IMR-90 (cell line): ENCODE results near the gene GJB4. TPM values are rescaled to one million over a fixed set of nuclear protein-coding genes. Genes with fewer than 3 reads are reported as not detected.

Experiments
- ATAC-seq: fragments of 200-7000 bp; cut with Tn5 transposase; 2 replicates; pipeline ENCODE4 v1.9.1; 2020; ENCODE audit warnings: low read depth, mild to moderate bottlenecking, moderate library complexity
- BruUV-seq: library from RNA; stranded (reverse); fragments of 400-500 nt; replicated peaks from 2 replicates; lab custom pipeline; 2021; lab: Mats Ljungman, UMichigan
- CTCF ChIA-PET: fragments of 300-600 bp; formaldehyde crosslinking; extraction: SDS; loops from one replicate; lab custom pipeline; 2021; ENCODE audit warnings: antibody characterized with exemption; lab: Yijun Ruan, JAX
- POLR2A ChIA-PET: fragments of 300-600 bp; sonication (Branson Sonifier 250); formaldehyde crosslinking; loops from one replicate; lab custom pipeline; 2022; ENCODE audit warnings: antibody characterized with exemption; ENCODE audit not compliant: unreplicated experiment; lab: Charles Lee
- DNase-seq: peaks from one replicate; pipeline ENCODE4 v3.0.0; 2013
- H2AFZ ChIP-seq: replicated peaks from 2 replicates; pipeline ENCODE3; 2013; ENCODE audit warnings: low read length, mild to moderate bottlenecking; ENCODE audit not compliant: poor library complexity
- H2AK5ac ChIP-seq: 2 replicates; pipeline ENCODE4 v1.6.1; 2013; ENCODE audit warnings: low read depth, low read length, inconsistent platforms
- H2AK9ac ChIP-seq: replicated peaks from 2 replicates; pipeline ENCODE3; 2013; ENCODE audit warnings: mild to moderate bottlenecking, low read depth, low read length, moderate library complexity; ENCODE audit not compliant: poor library complexity
- H2BK120ac ChIP-seq: 2 replicates; pipeline ENCODE4 v1.6.1; 2013; ENCODE audit warnings: low read depth, low read length, inconsistent platforms
- H2BK15ac ChIP-seq: 3 replicates; pipeline ENCODE4 v1.6.1; 2013; ENCODE audit warnings: low read depth, low read length, inconsistent platforms
- H2BK20ac ChIP-seq: 2 replicates; pipeline ENCODE4 v1.6.1; 2013; ENCODE audit warnings: low read depth, mild to moderate bottlenecking, inconsistent platforms, low read length, moderate library complexity
- H2BK5ac ChIP-seq: 2 replicates; pipeline ENCODE4 v1.6.1; 2013; ENCODE audit warnings: mild to moderate bottlenecking, low read depth, low read length, inconsistent platforms; ENCODE audit not compliant: poor library complexity, severe bottlenecking
- H3K14ac ChIP-seq: replicated peaks from 2 replicates; pipeline ENCODE4 v1.6.1; 2013; ENCODE audit warnings: low read depth, low read length, inconsistent platforms
- H3K18ac ChIP-seq: 2 replicates; pipeline ENCODE4 v1.6.1; 2013; ENCODE audit warnings: low read depth, low read length, control low read depth
- H3K23ac ChIP-seq: 2 replicates; pipeline ENCODE4 v1.6.1; 2013; ENCODE audit warnings: low read depth, low read length, inconsistent platforms
- H3K27ac ChIP-seq: 2 replicates; pipeline ENCODE4 v1.5.1; 2013; ENCODE audit warnings: mild to moderate bottlenecking, control low read depth, low read length; ENCODE audit not compliant: insufficient read depth
- H3K27me3 ChIP-seq: 2 replicates; pipeline ENCODE4 v1.6.1; 2013; ENCODE audit warnings: low read length; ENCODE audit not compliant: control insufficient read depth, insufficient read depth
- H3K36me3 ChIP-seq: 2 replicates; pipeline ENCODE4 v1.6.1; 2013; ENCODE audit warnings: low read length, mixed read lengths; ENCODE audit not compliant: control insufficient read depth, insufficient read depth
- H3K4ac ChIP-seq: 2 replicates; pipeline ENCODE4 v1.6.1; 2013; ENCODE audit warnings: low read depth, low read length, inconsistent platforms
- H3K4me1 ChIP-seq: 2 replicates; pipeline ENCODE4 v1.6.1; 2013; ENCODE audit warnings: low read length, mixed read lengths; ENCODE audit not compliant: control insufficient read depth, insufficient read depth
- H3K4me2 ChIP-seq: 2 replicates; pipeline ENCODE4 v1.6.1; 2013; ENCODE audit warnings: low read depth, mild to moderate bottlenecking, control low read depth, low read length, moderate library complexity
- H3K4me3 ChIP-seq: 2 replicates; pipeline ENCODE4 v1.5.1; 2013; ENCODE audit warnings: low read depth, mild to moderate bottlenecking, control low read depth, low read length, moderate library complexity; ENCODE audit not compliant: insufficient read depth
- H3K56ac ChIP-seq: 2 replicates; pipeline ENCODE4 v1.6.1; 2013; ENCODE audit warnings: low read length, inconsistent platforms; ENCODE audit not compliant: insufficient read depth; ENCODE audit errors: extremely low read depth
- H3K79me1 ChIP-seq, 2 experiments: 2 replicates each; pipeline ENCODE4 v1.6.1; 2013; ENCODE audit warnings: low read length in 2 of 2, inconsistent platforms in 1 of 2, low read depth in 1 of 2
- H3K9ac ChIP-seq: 2 replicates; pipeline ENCODE4 v1.6.1; 2013; ENCODE audit warnings: low read depth, low read length, control low read depth
- H3K9me1 ChIP-seq: 2 replicates; pipeline ENCODE4 v1.6.1; 2013; ENCODE audit warnings: low read length, inconsistent platforms; ENCODE audit not compliant: insufficient read depth
- H3K9me3 ChIP-seq: 2 replicates; pipeline ENCODE4 v1.6.1; 2013; ENCODE audit warnings: low read length; ENCODE audit not compliant: control insufficient read depth, insufficient read depth
- H4K20me1 ChIP-seq: 2 replicates; pipeline ENCODE4 v1.6.1; 2013; ENCODE audit warnings: low read length, inconsistent platforms; ENCODE audit not compliant: insufficient read depth
- H4K5ac ChIP-seq: 2 replicates; pipeline ENCODE4 v1.6.1; 2013; ENCODE audit warnings: mild to moderate bottlenecking, low read depth, low read length, control low read depth
- H4K8ac ChIP-seq, 2 experiments: 2 replicates each; pipeline ENCODE4 v1.6.1; 2013; ENCODE audit warnings: low read depth in 2 of 2, low read length in 2 of 2, control low read depth in 1 of 2, inconsistent platforms in 1 of 2
- H4K91ac ChIP-seq: 2 replicates; pipeline ENCODE4 v1.6.1; 2013; ENCODE audit warnings: low read depth, low read length, inconsistent platforms; ENCODE audit not compliant: insufficient read depth
- RAD21 ChIP-seq: IDR thresholded peaks from 2 replicates; pipeline ENCODE4 v1.6.1; 2012; ENCODE audit warnings: low read length, improper control_type of control experiment
- WGBS, 2 experiments: methylation state at CpG; one replicate each; pipeline versions ENCODE4 v1.1.5 to v1.1.7; 2013; ENCODE audit warnings: missing lambda C conversion rate in 2 of 2; ENCODE audit not compliant: insufficient read length in 1 of 2; ENCODE audit errors: extremely low coverage in 2 of 2; 5-methylcytosine and 5-hydroxymethylcytosine counted together
- dilution Hi-C: fragments of 300-500 bp; cut with HindIII; formaldehyde crosslinking; loops from one replicate; pipeline ENCODE4 v1.14.3; 2018; ENCODE audit warnings: low sequenced_read_pairs; ENCODE audit not compliant: unreplicated experiment
- in situ Hi-C: fragments of 300-500 bp; cut with MboI; formaldehyde crosslinking; loops from 3 replicates; pipeline ENCODE4 v1.14.3; 2019; ENCODE audit warnings: low sequenced_read_pairs, inconsistent platforms, mixed read lengths
- intact Hi-C: fragments of 100-400 bp; cut with micrococcal nuclease; formaldehyde crosslinking; loops from 2 replicates; pipeline ENCODE4 v1.10.0; 2022
- polyA plus RNA-seq, 3 experiments: library from polyadenylated mRNA; depleted of rRNA; stranded (reverse); fragments of >200 nt; gene quantifications; 2 replicates each; pipeline ENCODE4 v1.2.3, GENCODE V29; 2012; ENCODE audit warnings: low replicate concordance in 1 of 3
- total RNA-seq: library from RNA; depleted of rRNA; stranded (reverse); fragments of >200 nt; gene quantifications from 2 replicates; pipeline ENCODE4 v1.2.3, GENCODE V29; 2012

GJB4 gene
- total and polyA plus RNA-seq, 2 of the 4 experiments (the other 2 are of a cell fraction): not detected

- in situ Hi-C loops (no loop called here), intact Hi-C loops (no loop called here), dilution Hi-C loops (no loop called here)
- WGBS, 2 experiments: 89% methylated on average over 25 of the region's 40 CpGs; no CpG with 5 or more reads in 1 of the 2 experiments
- Histone ChIP-seq H2BK5ac (no peak overlapping the region), H3K4me1 (no peaks in the 10 kb centered on the region), H3K27me3 (peaks cover 14% of the 10 kb centered on the region), H3K9me3 (no peaks in the 10 kb centered on the region), H2BK15ac (no peak overlapping the region), H3K79me1 (no peaks in the 10 kb centered on the region), H4K5ac (no peak overlapping the region), H3K4me3 (no peak overlapping the region), H3K18ac (no peak overlapping the region), H3K23ac (no peak overlapping the region), H4K91ac (no peak overlapping the region), H3K56ac (no peak overlapping the region), H4K8ac (no peak overlapping the region), H2BK20ac (no peak overlapping the region), H2AK9ac (no peak overlapping the region), H3K9me1 (no peaks in the 10 kb centered on the region), H2AK5ac (no peak overlapping the region), H3K27ac (no peak overlapping the region), H3K36me3 (no peaks in the 10 kb centered on the region), H3K4ac (no peak overlapping the region), H3K14ac (no peak overlapping the region), H3K9ac (no peak overlapping the region), H2AFZ (no peak overlapping the region), H2BK120ac (no peak overlapping the region), H3K4me2 (no peak overlapping the region), H4K20me1 (no peaks in the 10 kb centered on the region)
- TF ChIP-seq RAD21: no peak
- no TSS peak for BruUV-seq
- DNase-seq: no peak
- ChIA-PET POLR2A (no interaction called here), CTCF (no interaction called here)
- ATAC-seq: no peak
Measured at GRCh38 chr1:34794001-34794789, 34.7 kb downstream of the GJB4 start.
